MCF 10A (cell line): ENCODE data around the gene BORCS5. TPM values are rescaled to one million over a fixed set of nuclear protein-coding genes. Genes with fewer than 3 reads are reported as not detected.

ENCODE experiments used
- BruUV-seq: library from RNA; stranded (reverse); fragments of 400-500 nt; replicated peaks from 2 replicates; lab custom pipeline; 2021; lab: Mats Ljungman, UMichigan
- CTCF ChIA-PET: fragments of 300-600 bp; sonication (Branson Sonifier 250); formaldehyde crosslinking; extraction: SDS; loops from one replicate; lab custom pipeline; 2021; ENCODE audit warnings: antibody characterized with exemption, inconsistent platforms; lab: Yijun Ruan, JAX
- POLR2A ChIA-PET: fragments of 300-600, 350-650 bp; sonication (Branson Sonifier 250); formaldehyde crosslinking; extraction: SDS; loops from one replicate; lab custom pipeline; 2020; ENCODE audit warnings: antibody characterized with exemption, inconsistent platforms; lab: Yijun Ruan, JAX
- DNase-seq: peaks from one replicate; pipeline ENCODE4 v3.0.0-alpha.2; 2018; ENCODE audit not compliant: unreplicated experiment
- H3K27ac Mint-ChIP-seq: one replicate; pipeline ENCODE4 v1.8.0; 2022; ENCODE audit warnings: mild to moderate bottlenecking, low read depth, mixed read lengths; ENCODE audit not compliant: unreplicated experiment
- H3K27me3 Mint-ChIP-seq: one replicate; pipeline ENCODE4 v1.8.0; 2022; ENCODE audit warnings: mixed read lengths; ENCODE audit not compliant: insufficient read depth, unreplicated experiment
- H3K36me3 Mint-ChIP-seq: one replicate; pipeline ENCODE4 v1.8.0; 2022; ENCODE audit warnings: mild to moderate bottlenecking, moderate library complexity, mixed read lengths; ENCODE audit not compliant: insufficient read depth, unreplicated experiment
- H3K4me1 Mint-ChIP-seq: one replicate; pipeline ENCODE4 v1.8.0; 2022; ENCODE audit warnings: mixed read lengths; ENCODE audit not compliant: insufficient read depth, unreplicated experiment
- H3K4me3 Mint-ChIP-seq: one replicate; pipeline ENCODE4 v1.8.0; 2022; ENCODE audit warnings: mild to moderate bottlenecking, moderate library complexity, mixed read lengths; ENCODE audit not compliant: unreplicated experiment
- H3K9me3 Mint-ChIP-seq: one replicate; pipeline ENCODE4 v1.8.0; 2022; ENCODE audit warnings: mixed read lengths; ENCODE audit not compliant: unreplicated experiment
- intact Hi-C: fragments of 100-400 bp; cut with micrococcal nuclease; formaldehyde crosslinking; loops from 2 replicates; pipeline ENCODE4 v1.14.1; 2022
- total RNA-seq: library from RNA; stranded (reverse); gene quantifications from 2 replicates; pipeline ENCODE4 v1.2.3, GENCODE V29; 2022
- TF ChIP-seq, protein P1 (sequence below): fragments of 200-600 bp; IDR thresholded peaks from one replicate; pipeline ENCODE4 v1.8.0; 2022; ENCODE audit warnings: antibody characterized with exemption, mild to moderate bottlenecking; ENCODE audit not compliant: unreplicated experiment

Gene BORCS5
- total RNA-seq, 1 experiment from 2014 or later, result 11.0 TPM

DNA sequence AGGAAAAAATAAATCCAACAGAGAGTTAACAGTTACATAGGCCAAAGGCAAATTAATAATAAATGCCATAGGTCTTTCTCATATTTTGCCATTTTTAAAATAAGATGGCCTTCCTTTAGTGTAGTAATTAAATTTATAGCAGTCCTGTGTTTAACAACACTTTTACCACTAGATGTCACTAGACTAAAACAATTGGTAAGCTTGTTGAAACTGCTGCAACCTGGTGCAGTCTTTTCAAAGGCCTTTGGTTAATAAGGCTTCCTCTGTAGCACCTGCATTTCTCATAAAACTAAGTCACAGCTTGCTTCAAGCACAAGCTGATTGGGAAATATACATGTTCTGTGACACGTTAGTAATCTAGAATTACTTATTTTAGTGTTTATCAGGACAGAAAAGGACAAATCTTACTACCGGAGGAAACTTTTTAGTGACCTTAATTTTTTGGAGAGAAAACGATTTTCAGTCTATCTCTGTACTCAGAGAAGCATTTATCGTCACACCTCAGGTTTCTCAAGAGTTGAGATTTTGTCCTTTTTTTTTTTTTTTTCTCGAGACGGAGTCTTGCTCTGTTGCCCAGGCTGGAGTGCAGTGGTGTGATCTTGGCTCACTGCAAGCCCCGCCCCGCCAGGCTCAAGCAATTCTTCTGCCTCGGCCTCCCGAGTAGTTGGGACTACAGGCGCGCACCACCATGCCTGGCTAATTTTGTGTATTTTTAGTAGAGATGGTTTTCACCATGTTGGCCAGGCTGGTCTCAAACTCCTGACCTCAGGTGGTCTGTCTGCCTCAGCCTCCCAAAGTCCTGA, 20.0 kb downstream of the BORCS5 start:
- POLR2A ChIA-PET, result interaction anchor here (0.7 to 3.4 kb wide), 10 partner anchors 19 to 342 kb away, joined by 3 to 14 read pairs (median 3); partner anchors contain the start of genes BORCS5 and DUSP16
- intact Hi-C loops, result loop anchor here (1.0 to 2.0 kb wide), 6 partner anchors 187 to 360 kb away; partner anchors contain the start of gene GPR19
- Mint-ChIP-seq H3K4me1 (no peaks in the 10 kb centered on the region), H3K27ac (no peak overlapping the region), H3K27me3 (no peaks in the 10 kb centered on the region), H3K4me3 (no peak overlapping the region), H3K36me3 (peaks cover 6% of the 10 kb centered on the region), H3K9me3 (no peaks in the 10 kb centered on the region)
- TF ChIP-seq, protein P1, sequence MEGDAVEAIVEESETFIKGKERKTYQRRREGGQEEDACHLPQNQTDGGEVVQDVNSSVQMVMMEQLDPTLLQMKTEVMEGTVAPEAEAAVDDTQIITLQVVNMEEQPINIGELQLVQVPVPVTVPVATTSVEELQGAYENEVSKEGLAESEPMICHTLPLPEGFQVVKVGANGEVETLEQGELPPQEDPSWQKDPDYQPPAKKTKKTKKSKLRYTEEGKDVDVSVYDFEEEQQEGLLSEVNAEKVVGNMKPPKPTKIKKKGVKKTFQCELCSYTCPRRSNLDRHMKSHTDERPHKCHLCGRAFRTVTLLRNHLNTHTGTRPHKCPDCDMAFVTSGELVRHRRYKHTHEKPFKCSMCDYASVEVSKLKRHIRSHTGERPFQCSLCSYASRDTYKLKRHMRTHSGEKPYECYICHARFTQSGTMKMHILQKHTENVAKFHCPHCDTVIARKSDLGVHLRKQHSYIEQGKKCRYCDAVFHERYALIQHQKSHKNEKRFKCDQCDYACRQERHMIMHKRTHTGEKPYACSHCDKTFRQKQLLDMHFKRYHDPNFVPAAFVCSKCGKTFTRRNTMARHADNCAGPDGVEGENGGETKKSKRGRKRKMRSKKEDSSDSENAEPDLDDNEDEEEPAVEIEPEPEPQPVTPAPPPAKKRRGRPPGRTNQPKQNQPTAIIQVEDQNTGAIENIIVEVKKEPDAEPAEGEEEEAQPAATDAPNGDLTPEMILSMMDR, result peak; percentile 57
- CTCF ChIA-PET, result interaction anchor here (0.6 to 6.9 kb wide), 31 partner anchors 8 to 365 kb away, joined by 3 to 108 read pairs (median 4); partner anchors contain the start of genes BORCS5 and DUSP16
- BruUV-seq, result no TSS peak
- peak; percentile 76 for DNase-seq

GRCh38 chr12:12378616-12379015, 21.7 kb downstream of the BORCS5 start:
- H3K36me3 Mint-ChIP-seq, result peaks cover 6% of the 10 kb centered on the region
- POLR2A ChIA-PET, result interaction anchor here (1.7 kb wide), 1 partner anchor 277 kb away, joined by 4 read pairs; no protein-coding TSS in a partner anchor
- H3K27ac Mint-ChIP-seq, result no peak overlapping the region
- H3K9me3 Mint-ChIP-seq, result no peaks in the 10 kb centered on the region
- no peaks in the 10 kb centered on the region for H3K4me1 Mint-ChIP-seq
- no peak for DNase-seq
- H3K27me3 Mint-ChIP-seq, result no peaks in the 10 kb centered on the region
- CTCF ChIA-PET, result interaction anchor here (0.7 to 6.9 kb wide), 7 partner anchors 9 to 359 kb away, joined by 3 to 108 read pairs (median 15); partner anchors contain the start of gene BORCS5
- BruUV-seq, result no TSS peak
- H3K4me3 Mint-ChIP-seq, result no peak overlapping the region
- intact Hi-C loops, result no loop called here
- TF ChIP-seq, protein P1, result no peak

DNA sequence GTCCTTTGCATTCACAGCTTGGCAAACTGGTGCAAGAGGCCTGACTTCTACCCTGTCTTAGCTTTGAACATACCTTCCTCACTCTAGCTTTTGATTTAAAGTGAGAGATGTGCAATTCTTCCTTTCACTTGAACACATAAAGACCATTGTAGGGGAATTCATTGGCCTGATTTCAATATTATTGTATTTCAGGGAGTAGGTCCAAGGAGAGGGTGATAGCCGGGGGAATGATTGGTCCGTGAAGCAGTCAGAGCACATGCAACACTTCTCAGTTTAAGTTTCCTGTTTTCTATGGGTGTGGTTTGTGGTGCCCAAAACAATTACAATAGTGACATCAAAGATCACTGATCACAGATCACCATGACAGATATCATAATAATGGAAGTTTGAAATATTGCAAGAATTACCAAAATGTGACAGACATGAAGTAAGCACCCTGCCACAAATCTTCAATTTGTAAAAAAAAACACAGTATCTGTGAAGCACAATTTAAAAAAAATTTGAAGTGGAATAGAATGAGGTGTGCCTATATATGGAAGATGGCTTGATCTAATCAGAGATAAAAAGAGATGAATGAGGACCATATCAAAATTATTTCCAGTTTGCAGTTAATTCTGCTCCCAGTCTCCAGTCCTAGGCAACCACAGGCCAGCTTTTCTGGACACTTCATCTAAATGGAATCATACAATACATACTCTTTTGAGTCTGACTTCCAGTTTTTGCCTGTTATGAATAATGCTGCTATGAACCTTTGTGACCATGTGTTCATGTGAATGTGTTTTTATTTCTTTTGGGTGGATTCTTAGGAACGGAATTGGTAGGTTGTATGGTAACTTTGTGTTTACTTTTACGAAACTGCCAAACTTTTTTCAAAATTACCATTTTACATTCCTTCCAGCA, 23.2 kb downstream of the BORCS5 start:
- Mint-ChIP-seq H3K27ac (no peak overlapping the region), H3K4me3 (no peak overlapping the region), H3K9me3 (no peaks in the 10 kb centered on the region), H3K27me3 (no peaks in the 10 kb centered on the region), H3K4me1 (no peaks in the 10 kb centered on the region), H3K36me3 (peaks cover 6% of the 10 kb centered on the region)
- no peak for DNase-seq
- CTCF ChIA-PET, result interaction anchor here (0.8 to 6.9 kb wide), 6 partner anchors 18 to 357 kb away, joined by 3 to 108 read pairs (median 10); no protein-coding TSS in a partner anchor
- TF ChIP-seq, protein P1, result no peak
- POLR2A ChIA-PET, result interaction anchor here (0.7 to 1.7 kb wide), 5 partner anchors 18 to 317 kb away, joined by 3 to 5 read pairs (median 4); no protein-coding TSS in a partner anchor
- no TSS peak for BruUV-seq
- intact Hi-C loops, result no loop called here
